NCI-H2081 (cell line): ENCODE data around the gene SDHB.
"Not testable (repeated sequence)": the region's sequence is repeated elsewhere in the genome, so short reads cannot be mapped to it uniquely, and the experiment has no call there.

Experiments used
- DNase-seq, 2 experiments: peaks; one replicate each; lab custom pipeline; 2025; lab: John Stamatoyannopoulos, UW

SDHB gene

GRCh38 chr1:17075470-17076255 lies 21.8 kb upstream of the SDHB start:
- DNase-seq = peak in 1 of 2 experiments; percentile 14

GRCh38 chr1:17071794-17072193 lies 18.0 kb upstream of the SDHB start:
- DNase-seq = no peak

DNA sequence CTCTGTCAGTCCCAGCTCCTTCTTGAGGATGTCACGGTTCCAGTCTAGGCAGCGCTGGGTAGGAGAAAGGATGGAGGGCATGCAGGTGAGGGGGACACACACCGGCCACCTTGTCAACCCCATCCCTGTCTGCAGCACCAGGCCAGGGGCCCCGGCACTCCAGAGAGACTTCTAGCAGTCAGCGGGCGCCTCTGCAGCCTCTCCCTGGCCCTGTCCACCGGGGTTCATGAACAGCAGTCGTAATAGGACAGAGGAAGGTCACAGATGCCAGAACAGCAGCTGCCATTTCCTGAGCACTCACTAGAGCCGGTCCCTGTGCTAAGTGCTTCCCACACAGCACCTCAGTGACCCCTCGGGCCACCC lies 16.3 kb upstream of the SDHB start:
- DNase-seq = no peak

- no peak for DNase-seq
These were observed 15.8 kb upstream of the SDHB start for GRCh38 chr1:17069452-17070162.

- no peak for DNase-seq
These were observed 15.0 kb upstream of the SDHB start for GRCh38 chr1:17068789-17069188.

DNA sequence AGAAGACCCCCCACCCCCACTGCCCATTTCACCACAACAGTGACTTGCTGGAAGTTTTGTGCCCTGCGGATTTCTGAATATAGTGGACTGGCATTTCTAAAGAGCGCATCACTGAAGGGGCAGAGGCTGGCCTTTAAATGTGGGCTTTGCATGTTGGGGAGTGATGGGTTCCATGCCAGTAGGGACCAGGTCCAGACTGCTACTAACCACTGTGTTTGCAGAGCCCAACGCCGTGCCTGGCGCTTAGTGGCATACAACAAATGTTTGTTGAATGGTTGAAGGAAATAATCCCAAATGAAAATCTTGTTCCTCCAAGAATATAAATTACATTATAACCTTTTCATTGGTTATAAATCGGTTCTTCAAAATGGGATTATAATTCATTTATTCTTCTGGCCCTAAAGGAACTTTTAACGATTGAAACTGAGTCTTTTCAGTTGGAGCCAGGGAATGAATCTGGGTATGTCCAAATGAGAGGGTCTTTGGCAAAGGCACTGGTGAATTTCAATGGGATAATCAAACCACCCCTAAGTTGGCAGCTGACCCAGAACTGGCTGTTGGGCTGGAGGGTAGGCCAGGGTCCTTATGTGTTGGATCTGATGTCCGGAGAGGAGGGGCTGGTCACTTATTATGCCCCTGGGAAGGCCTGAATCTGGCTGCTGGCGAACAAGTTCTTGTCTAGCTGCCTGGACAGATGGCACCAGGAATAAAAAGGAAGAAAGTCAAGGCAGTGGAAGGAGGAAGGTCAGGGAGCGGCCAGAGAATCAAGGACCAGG lies 13.8 kb upstream of the SDHB start:
- no peak for DNase-seq

- no peak for DNase-seq
These were observed 13.2 kb upstream of the SDHB start for GRCh38 chr1:17067069-17067426.

DNA sequence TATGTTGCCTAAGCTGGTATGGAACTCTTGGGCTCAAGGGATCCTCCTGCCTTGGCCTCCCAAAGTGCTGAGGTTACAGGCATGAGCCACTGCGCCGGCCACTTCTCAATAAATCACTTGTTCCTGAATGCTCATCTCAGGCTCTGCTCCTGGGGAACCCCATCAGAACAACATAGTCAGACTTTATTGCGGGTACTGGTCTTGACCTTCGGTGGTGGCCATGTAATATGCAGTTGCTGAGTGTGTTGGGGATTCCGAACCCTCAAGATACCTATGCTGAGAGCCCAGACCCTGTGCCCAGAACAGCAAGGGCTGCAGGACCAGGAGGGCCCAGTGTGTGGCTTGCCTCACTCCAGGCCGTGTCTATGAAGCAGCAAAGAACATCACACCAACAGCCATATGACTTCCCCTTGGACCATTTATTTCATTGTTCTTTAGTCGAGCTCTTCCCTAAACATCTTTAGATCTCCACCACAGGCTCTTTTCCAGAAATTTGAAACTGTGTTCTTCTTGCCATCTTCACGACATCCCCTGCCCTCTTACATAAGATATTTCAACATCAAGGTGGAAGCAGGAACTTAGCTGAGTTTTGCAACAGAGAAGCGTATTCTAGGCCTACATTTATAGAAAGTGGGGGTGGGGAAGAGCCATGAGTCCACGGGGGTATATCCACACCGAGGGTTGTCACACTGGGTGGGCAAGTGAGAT lies 12.7 kb upstream of the SDHB start:
- DNase-seq = no peak

DNA sequence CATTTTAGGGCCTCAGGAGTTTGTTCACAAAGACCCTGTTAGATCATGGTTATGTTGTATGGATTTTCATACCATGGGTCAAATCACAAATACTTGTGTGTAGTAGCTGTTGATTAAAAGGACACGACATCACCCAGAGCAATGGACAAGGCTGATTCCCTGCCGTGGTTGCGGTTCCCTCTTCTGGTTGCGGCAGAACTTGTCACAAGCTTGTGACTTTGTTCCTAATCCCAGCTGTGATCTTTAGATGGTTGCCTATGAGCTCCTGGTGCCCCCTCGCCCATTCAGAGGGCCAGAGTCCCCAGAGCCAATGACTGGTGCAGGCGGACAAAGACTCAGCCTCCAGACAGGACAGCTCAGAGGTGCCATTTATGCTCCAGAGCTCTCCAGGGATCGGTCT lies 11.8 kb upstream of the SDHB start:
- DNase-seq = no peak

DNA sequence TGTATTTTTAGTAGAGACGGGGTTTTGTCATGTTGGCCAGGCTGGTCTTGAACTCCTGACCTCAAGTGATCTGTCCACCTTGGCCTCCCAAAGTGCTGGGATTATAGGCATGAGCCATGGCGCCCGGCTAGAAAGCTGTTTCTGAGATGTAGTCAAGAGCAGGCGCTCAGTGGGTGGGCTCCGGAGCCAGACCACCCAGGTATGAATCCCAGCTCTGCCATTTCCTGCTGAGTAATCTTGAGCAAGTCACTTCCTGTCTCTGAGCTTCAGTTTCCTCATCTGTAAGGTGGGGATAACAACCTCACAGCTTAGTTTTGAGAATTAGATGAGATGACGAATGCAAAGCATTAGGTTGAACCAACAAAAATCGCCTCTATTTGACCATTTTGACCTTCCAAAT lies 8.9 kb upstream of the SDHB start:
- DNase-seq = not testable (repeated sequence)

DNA sequence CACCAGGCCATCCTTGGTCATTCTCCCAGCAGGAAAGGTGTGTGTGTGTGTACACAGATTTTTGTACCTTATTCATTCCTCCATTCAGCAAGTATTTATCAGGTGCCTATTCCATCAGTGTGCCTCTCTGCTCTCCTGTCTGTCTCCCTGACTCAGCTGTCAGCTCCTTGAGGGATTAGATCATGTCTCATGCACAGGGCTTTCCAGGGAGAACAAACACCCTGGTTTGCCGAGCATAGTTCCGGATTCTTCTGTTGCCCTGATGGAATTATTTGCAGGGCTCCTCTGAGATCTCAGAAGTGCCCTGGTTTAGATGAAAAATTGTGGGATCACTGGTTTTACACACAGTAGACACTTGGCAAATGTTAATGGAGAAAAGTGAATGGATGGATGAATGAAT lies 8.1 kb upstream of the SDHB start:
- peak in 1 of 2 experiments; percentile 16 for DNase-seq

DNA sequence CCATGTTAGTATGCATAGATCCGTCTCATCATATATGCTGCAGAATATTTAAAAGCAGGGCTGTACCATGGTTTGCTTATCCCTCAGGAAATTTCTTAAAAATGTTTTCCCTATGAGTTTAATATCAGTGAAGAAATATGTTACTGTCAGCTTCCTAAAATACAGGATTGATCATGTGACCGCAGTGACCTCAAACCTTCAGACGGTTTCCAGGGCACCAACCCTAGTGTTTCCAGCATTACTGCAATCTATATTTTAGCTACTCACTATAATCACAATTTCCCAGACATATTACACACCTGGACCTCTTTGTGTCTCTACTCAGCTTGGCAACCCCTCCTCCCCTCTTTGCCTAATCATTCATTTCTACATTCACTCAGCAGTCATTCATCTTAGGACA lies 7.7 kb upstream of the SDHB start:
- DNase-seq = no peak

GRCh38 chr1:17060306-17060749 lies 6.5 kb upstream of the SDHB start:
- DNase-seq = no peak

GRCh38 chr1:17059391-17060305 lies 5.8 kb upstream of the SDHB start:
- peak; percentile 60 to 65 for DNase-seq

DNA sequence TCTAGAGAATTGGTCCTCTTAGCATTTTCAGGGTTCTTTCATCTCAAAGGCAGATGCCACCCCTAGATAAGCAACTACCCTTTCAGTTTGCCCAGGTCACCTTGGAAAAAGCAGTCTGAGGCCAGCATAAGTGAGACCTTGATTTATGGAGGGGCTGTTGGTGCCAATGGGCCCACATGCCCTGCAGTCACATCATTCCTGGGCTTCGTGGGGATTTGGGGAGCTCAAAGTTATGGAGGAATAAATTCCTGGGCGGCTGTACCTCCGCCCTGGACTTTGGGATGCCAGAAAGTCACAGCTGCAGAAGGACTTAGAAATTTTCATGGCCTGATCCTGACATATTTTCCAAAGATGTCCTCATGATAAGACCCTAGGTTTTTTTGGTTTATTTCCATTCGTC lies 2.7 kb upstream of the SDHB start:
- DNase-seq = no peak

GRCh38 chr1:17055801-17056200 lies 2.0 kb upstream of the SDHB start:
- no peak for DNase-seq

DNA sequence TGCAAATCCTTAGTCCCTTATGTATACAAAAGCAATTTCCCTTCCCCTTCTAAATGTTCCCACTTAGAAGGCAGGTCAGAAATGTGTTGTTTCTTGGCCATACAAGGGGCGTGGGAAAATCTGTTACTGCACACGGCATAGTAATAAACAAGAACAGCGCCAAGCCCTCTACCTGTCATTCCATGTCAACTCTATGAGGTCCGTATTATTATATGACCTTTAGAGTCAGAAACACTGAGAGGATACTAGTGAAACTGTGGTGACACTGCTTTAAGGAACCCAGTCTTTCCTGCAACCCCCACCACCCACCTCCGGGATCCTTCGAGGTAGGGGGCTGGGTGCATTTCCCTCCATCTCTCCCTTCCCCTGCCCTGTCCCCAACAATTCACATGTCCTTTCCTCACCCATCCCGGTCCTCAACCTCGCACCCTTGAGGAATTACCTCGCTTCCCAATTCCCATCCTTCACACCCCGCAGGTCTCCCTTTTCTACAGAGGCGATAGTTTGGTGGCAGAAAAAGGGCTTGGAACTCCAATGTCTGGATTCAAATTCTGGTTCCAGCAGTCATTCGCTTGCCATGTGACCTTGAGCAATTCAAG lies 647 bp downstream of the SDHB start:
- no peak for DNase-seq

DNA sequence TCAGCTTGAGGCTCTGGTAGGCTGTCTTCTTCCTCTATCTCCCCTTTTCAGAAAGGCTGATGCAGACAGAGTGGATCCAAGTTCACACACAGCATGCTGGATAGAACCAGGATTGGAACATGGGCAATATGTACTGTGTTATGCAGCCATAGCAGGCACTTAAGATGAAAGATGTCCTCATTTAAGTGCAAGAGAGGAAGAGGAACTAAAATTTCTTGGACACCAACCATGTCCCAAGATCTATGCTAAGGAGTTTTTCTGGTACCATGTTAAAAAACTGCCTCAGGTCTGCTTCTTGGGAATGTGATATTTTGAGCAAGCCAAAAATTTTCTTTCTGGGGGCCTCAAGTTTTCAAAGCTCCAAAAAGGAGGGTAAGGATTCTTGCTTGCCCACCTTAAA lies 1.2 kb downstream of the SDHB start:
- DNase-seq = no peak

GRCh38 chr1:17052038-17052437 lies 1.8 kb downstream of the SDHB start:
- no peak for DNase-seq

- DNase-seq = no peak
These were observed 5.9 kb downstream of the SDHB start for GRCh38 chr1:17047924-17048323.

DNA sequence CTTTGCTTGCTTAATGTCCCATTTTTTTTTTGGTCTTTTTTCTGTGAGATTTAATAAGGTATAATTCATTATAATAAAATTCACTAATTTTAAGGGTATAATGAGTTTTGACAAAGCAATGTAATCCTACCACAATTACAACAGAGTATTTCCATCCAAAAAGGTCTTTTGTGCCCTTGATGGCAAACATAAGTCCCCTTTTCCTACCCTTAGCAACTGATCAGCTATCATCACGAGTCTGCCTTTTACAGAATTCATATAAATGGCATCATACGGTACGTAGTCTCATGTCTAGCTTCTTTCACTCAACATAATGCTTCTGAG lies 7.5 kb downstream of the SDHB start:
- no peak for DNase-seq
